ENCODE results near the gene ZNF608.

The ZNF608 gene

GRCh38 chr5:124734574-124735168 lies 11.8 kb downstream of the ZNF608 start:
- H3K4me1 ChIP-seq (ENCODE audit: control insufficient read depth, insufficient read depth, low read length): peaks cover 66% of the 10 kb centered on the region
- H3K9me3 ChIP-seq (ENCODE audit: control insufficient read depth, insufficient read depth, low read length): no peaks in the 10 kb centered on the region
- H3K4me3 ChIP-seq (ENCODE audit: low read depth, low read length): peak overlapping the region; percentile 19
- no peaks in the 10 kb centered on the region for H3K36me3 ChIP-seq (ENCODE audit: control insufficient read depth, insufficient read depth, low read length)
- no peak overlapping the region for H3K9ac ChIP-seq (ENCODE audit: low read depth, low read length)
- no peaks in the 10 kb centered on the region for H3K27me3 ChIP-seq (ENCODE audit: control insufficient read depth, insufficient read depth, low read length)

GRCh38 chr5:124733329-124733650 lies 13.1 kb downstream of the ZNF608 start:
- Histone ChIP-seq H3K9ac (ENCODE audit: low read depth, low read length) (no peak overlapping the region), H3K4me1 (ENCODE audit: control insufficient read depth, insufficient read depth, low read length) (peaks cover 61% of the 10 kb centered on the region)

DNA sequence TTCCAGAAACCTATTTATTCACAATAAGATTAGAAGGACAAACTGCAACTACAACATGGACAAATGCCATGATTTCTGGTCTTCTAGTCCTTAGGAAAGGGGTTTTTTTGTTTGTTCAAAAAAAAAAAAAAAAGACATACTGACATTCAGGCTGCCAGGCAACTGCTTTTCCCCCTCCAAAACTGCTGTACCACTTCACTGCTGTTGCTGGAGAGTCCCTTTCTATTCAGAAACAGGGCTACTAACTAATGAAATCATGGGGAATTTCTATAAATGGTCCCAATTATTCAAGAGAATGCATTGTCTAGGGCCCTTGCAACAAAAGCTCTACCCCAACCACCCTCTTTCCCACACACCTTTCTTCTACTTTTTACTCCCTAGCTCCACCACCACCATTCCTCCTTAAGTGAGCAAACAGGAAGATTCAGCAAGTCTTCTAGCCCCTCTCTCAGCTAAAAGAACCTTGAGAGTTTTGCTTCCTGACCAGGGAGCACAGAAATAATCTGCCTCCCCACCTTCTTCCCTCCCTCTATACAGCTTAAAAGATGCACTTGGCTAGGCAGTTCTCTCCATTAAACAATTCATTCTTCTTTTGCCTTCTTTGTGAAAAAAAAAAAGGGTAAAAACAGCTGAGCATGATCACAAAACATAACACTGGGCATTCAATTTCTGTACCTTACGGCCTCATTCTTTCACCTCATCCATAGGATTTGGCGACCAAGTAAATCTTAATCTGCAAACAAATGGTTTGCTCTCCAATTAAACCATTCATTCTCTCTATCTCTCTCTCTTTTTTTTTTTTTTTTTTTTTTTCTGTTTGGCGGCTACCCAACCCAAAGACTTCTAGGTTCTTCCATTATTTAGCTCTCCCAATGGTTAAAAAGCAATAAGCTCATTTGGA lies 13.8 kb downstream of the ZNF608 start:
- no peak overlapping the region for H3K9ac ChIP-seq (ENCODE audit: low read depth, low read length)
- H3K36me3 ChIP-seq (ENCODE audit: control insufficient read depth, insufficient read depth, low read length): no peaks in the 10 kb centered on the region
- peaks cover 55% of the 10 kb centered on the region for H3K4me1 ChIP-seq (ENCODE audit: control insufficient read depth, insufficient read depth, low read length)
- no peaks in the 10 kb centered on the region for H3K9me3 ChIP-seq (ENCODE audit: control insufficient read depth, insufficient read depth, low read length)
- no peaks in the 10 kb centered on the region for H3K27me3 ChIP-seq (ENCODE audit: control insufficient read depth, insufficient read depth, low read length)
- no peak overlapping the region for H3K4me3 ChIP-seq (ENCODE audit: low read depth, low read length)

More at GRCh38 chr5:124733329-124733650, 13.1 kb downstream of the ZNF608 start:
- Histone ChIP-seq H3K9me3 (ENCODE audit: control insufficient read depth, insufficient read depth, low read length) (no peaks in the 10 kb centered on the region), H3K4me3 (ENCODE audit: low read depth, low read length) (no peak overlapping the region), H3K36me3 (ENCODE audit: control insufficient read depth, insufficient read depth, low read length) (no peaks in the 10 kb centered on the region), H3K27me3 (ENCODE audit: control insufficient read depth, insufficient read depth, low read length) (no peaks in the 10 kb centered on the region)

GRCh38 chr5:124730381-124730780 lies 16.1 kb downstream of the ZNF608 start:
- H3K4me3 ChIP-seq (ENCODE audit: low read depth, low read length): no peak overlapping the region
- H3K4me1 ChIP-seq (ENCODE audit: control insufficient read depth, insufficient read depth, low read length): peaks cover 36% of the 10 kb centered on the region
- no peaks in the 10 kb centered on the region for H3K36me3 ChIP-seq (ENCODE audit: control insufficient read depth, insufficient read depth, low read length)
- H3K27me3 ChIP-seq (ENCODE audit: control insufficient read depth, insufficient read depth, low read length): no peaks in the 10 kb centered on the region
- H3K9ac ChIP-seq (ENCODE audit: low read depth, low read length): no peak overlapping the region
- H3K9me3 ChIP-seq (ENCODE audit: control insufficient read depth, insufficient read depth, low read length): no peaks in the 10 kb centered on the region

- Histone ChIP-seq H3K9ac (ENCODE audit: low read depth, low read length) (no peak overlapping the region), H3K27me3 (ENCODE audit: control insufficient read depth, insufficient read depth, low read length) (no peaks in the 10 kb centered on the region), H3K9me3 (ENCODE audit: control insufficient read depth, insufficient read depth, low read length) (no peaks in the 10 kb centered on the region), H3K4me3 (ENCODE audit: low read depth, low read length) (no peak overlapping the region), H3K4me1 (ENCODE audit: control insufficient read depth, insufficient read depth, low read length) (peaks cover 32% of the 10 kb centered on the region), H3K36me3 (ENCODE audit: control insufficient read depth, insufficient read depth, low read length) (no peaks in the 10 kb centered on the region)
Observed at GRCh38 chr5:124729720-124730359, 16.6 kb downstream of the ZNF608 start.

- Histone ChIP-seq H3K9me3 (ENCODE audit: control insufficient read depth, insufficient read depth, low read length) (no peaks in the 10 kb centered on the region), H3K4me3 (ENCODE audit: low read depth, low read length) (no peak overlapping the region), H3K27me3 (ENCODE audit: control insufficient read depth, insufficient read depth, low read length) (no peaks in the 10 kb centered on the region), H3K36me3 (ENCODE audit: control insufficient read depth, insufficient read depth, low read length) (no peaks in the 10 kb centered on the region), H3K9ac (ENCODE audit: low read depth, low read length) (no peak overlapping the region), H3K4me1 (ENCODE audit: control insufficient read depth, insufficient read depth, low read length) (peaks cover 25% of the 10 kb centered on the region)
Observed at GRCh38 chr5:124728968-124729332, 17.5 kb downstream of the ZNF608 start.

- no peaks in the 10 kb centered on the region for H3K36me3 ChIP-seq (ENCODE audit: control insufficient read depth, insufficient read depth, low read length)
- peaks cover 20% of the 10 kb centered on the region for H3K4me1 ChIP-seq (ENCODE audit: control insufficient read depth, insufficient read depth, low read length)
- H3K4me3 ChIP-seq (ENCODE audit: low read depth, low read length): no peak overlapping the region
- no peak overlapping the region for H3K9ac ChIP-seq (ENCODE audit: low read depth, low read length)
- no peaks in the 10 kb centered on the region for H3K27me3 ChIP-seq (ENCODE audit: control insufficient read depth, insufficient read depth, low read length)
- H3K9me3 ChIP-seq (ENCODE audit: control insufficient read depth, insufficient read depth, low read length): no peaks in the 10 kb centered on the region
Observed at GRCh38 chr5:124728331-124728967, 18.0 kb downstream of the ZNF608 start.

DNA sequence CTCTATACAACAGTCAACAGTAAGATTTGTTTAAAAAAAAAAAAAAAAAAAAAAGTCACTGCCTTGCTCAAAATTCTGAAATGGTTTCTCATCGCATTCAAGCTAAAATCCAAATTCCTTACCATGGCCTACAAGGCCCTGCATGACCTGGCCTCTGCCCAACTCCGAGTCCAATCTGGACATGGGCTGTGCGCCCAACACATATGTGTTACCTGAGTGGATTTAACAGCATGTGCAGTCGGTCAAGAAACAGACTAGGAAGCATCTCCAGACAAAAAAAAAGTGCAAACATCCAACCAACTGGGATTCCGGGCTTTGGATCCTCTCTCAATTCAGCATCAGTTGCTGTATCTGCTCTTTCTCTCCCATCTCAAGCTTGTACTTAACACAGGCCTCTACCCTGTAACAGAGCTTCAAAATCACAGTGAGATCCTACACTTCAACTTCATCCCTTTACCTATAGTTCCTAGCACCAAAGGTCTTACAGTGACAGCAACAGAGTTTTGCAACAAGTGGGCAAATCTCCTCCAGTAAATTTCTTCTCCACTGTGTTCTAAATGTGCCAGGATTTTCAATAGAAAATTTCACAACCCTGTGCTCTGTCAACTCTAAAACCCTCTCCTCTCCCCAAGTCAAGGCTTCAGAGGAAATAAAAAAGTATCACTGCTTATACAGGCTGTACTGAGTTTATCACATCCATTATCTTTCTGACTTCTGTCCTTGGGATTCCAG lies 19.6 kb downstream of the ZNF608 start:
- Histone ChIP-seq H3K4me3 (ENCODE audit: low read depth, low read length) (no peak overlapping the region), H3K36me3 (ENCODE audit: control insufficient read depth, insufficient read depth, low read length) (no peaks in the 10 kb centered on the region), H3K27me3 (ENCODE audit: control insufficient read depth, insufficient read depth, low read length) (no peaks in the 10 kb centered on the region), H3K4me1 (ENCODE audit: control insufficient read depth, insufficient read depth, low read length) (peaks cover 14% of the 10 kb centered on the region), H3K9ac (ENCODE audit: low read depth, low read length) (no peak overlapping the region), H3K9me3 (ENCODE audit: control insufficient read depth, insufficient read depth, low read length) (no peaks in the 10 kb centered on the region)

DNA sequence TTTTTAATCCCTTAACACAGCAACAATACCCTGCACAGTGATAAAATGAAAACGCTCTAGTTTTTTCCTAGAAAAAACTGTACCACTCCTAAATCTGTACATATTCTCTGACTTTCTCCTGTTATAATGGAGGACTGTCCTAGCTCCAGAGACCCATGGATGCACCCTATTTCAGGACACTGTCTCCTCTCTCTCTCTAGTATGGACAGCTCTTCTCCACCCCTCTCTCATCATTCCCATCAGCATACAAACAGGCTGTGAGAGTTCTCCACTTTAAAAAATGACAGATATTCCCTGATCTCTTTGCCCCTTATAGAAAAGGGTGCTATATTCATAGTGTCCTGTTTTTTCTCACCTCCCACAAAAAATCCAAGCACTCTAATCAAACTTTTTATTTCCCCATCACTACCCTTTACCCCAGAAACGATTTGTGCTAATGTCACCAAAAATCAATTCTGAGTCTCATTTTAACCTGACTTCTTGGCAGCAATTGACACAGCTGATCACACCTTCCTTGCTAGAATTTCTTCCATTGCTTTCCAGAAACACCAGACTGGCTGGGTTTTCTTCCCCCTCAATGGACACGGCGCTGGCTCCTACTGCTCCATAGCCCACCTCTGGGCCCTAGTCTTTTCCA lies 20.7 kb downstream of the ZNF608 start:
- no peak overlapping the region for H3K4me3 ChIP-seq (ENCODE audit: low read depth, low read length)
- no peaks in the 10 kb centered on the region for H3K9me3 ChIP-seq (ENCODE audit: control insufficient read depth, insufficient read depth, low read length)
- no peaks in the 10 kb centered on the region for H3K36me3 ChIP-seq (ENCODE audit: control insufficient read depth, insufficient read depth, low read length)
- no peaks in the 10 kb centered on the region for H3K27me3 ChIP-seq (ENCODE audit: control insufficient read depth, insufficient read depth, low read length)
- H3K4me1 ChIP-seq (ENCODE audit: control insufficient read depth, insufficient read depth, low read length): peaks cover 20% of the 10 kb centered on the region
- no peak overlapping the region for H3K9ac ChIP-seq (ENCODE audit: low read depth, low read length)

GRCh38 chr5:124725040-124725434 lies 21.4 kb downstream of the ZNF608 start:
- peaks cover 24% of the 10 kb centered on the region for H3K4me1 ChIP-seq (ENCODE audit: control insufficient read depth, insufficient read depth, low read length)
- H3K36me3 ChIP-seq (ENCODE audit: control insufficient read depth, insufficient read depth, low read length): no peaks in the 10 kb centered on the region
- no peak overlapping the region for H3K4me3 ChIP-seq (ENCODE audit: low read depth, low read length)
- no peaks in the 10 kb centered on the region for H3K9me3 ChIP-seq (ENCODE audit: control insufficient read depth, insufficient read depth, low read length)
- H3K9ac ChIP-seq (ENCODE audit: low read depth, low read length): no peak overlapping the region
- no peaks in the 10 kb centered on the region for H3K27me3 ChIP-seq (ENCODE audit: control insufficient read depth, insufficient read depth, low read length)
